Islet of Langerhans (tissue), 1 donor: ENCODE results near the gene NKX1-2.

Source experiments
- FAIRE-seq: peaks from one replicate; lab custom pipeline; 2011; peaks lifted over from hg19 to GRCh38; lab: Jason Lieb, UNC

The NKX1-2 gene

GRCh38 chr10:124450012-124450782, at the start of gene NKX1-2:
TSS of gene NKX1-2 (minus strand) at chr10:124450035. CDS start at chr10:124449943, 92 bp downstream.
- no peak for FAIRE-seq

GRCh38 chr10:124498056-124498455, 48.2 kb upstream of the NKX1-2 start:
- no peak for FAIRE-seq

- no peak for FAIRE-seq
These were observed 47.5 kb upstream of the NKX1-2 start for GRCh38 chr10:124497196-124497881.

GRCh38 chr10:124496620-124497019, 46.8 kb upstream of the NKX1-2 start:
- FAIRE-seq = no peak

GRCh38 chr10:124496150-124496549, 46.3 kb upstream of the NKX1-2 start:
- no peak for FAIRE-seq

- no peak for FAIRE-seq
These were observed 45.9 kb upstream of the NKX1-2 start for GRCh38 chr10:124495725-124496124.

GRCh38 chr10:124495162-124495561, 45.3 kb upstream of the NKX1-2 start:
- no peak for FAIRE-seq

GRCh38 chr10:124494046-124494807, 44.4 kb upstream of the NKX1-2 start:
- no peak for FAIRE-seq

- FAIRE-seq = no peak
These were observed 43.5 kb upstream of the NKX1-2 start for GRCh38 chr10:124493214-124493882.

GRCh38 chr10:124492266-124492665, 42.4 kb upstream of the NKX1-2 start:
- no peak for FAIRE-seq

- FAIRE-seq = no peak
These were observed 41.3 kb upstream of the NKX1-2 start for GRCh38 chr10:124491105-124491504.

- no peak for FAIRE-seq
These were observed 36.8 kb upstream of the NKX1-2 start for GRCh38 chr10:124486635-124487034.

- FAIRE-seq = no peak
These were observed 34.8 kb upstream of the NKX1-2 start for GRCh38 chr10:124484661-124485060.

GRCh38 chr10:124484031-124484430, 34.2 kb upstream of the NKX1-2 start:
- no peak for FAIRE-seq

- FAIRE-seq = no peak
These were observed 33.0 kb upstream of the NKX1-2 start for GRCh38 chr10:124482876-124483275.

- no peak for FAIRE-seq
These were observed 32.5 kb upstream of the NKX1-2 start for GRCh38 chr10:124482236-124482800.

GRCh38 chr10:124481717-124482116, 31.9 kb upstream of the NKX1-2 start:
- FAIRE-seq = no peak

GRCh38 chr10:124480860-124481259, 31.0 kb upstream of the NKX1-2 start:
- FAIRE-seq = no peak

- FAIRE-seq = no peak
These were observed 28.7 kb upstream of the NKX1-2 start for GRCh38 chr10:124478515-124478914.

GRCh38 chr10:124477614-124478363, 28.0 kb upstream of the NKX1-2 start:
- no peak for FAIRE-seq

GRCh38 chr10:124476043-124476725, 26.3 kb upstream of the NKX1-2 start:
- FAIRE-seq = no peak
